Activated T-helper 1 cell treated with anti-CD3 and anti-CD28 coated beads, Interleukin-12 subunit alpha, Interleukin-12 subunit beta, Interleukin-2, Interleukin-4 antibody, amounts not matched to agents 30 ng/mL and 10 ng/mL and 1 ng/mL, durations not matched to agents 14 hours and 24 hours and 36 hours (primary cell): ENCODE data around the gene RTKN2. TPM values are rescaled to one million over a fixed set of nuclear protein-coding genes. Genes with fewer than 3 reads are reported as not detected.
A peak's percentile ranks its signal among the peaks of the same experiment; 100 is the strongest.
"Not testable (repeated sequence)": the region's sequence is repeated elsewhere in the genome, so short reads cannot be mapped to it uniquely, and the experiment has no call there.

ENCODE experiments used
- DNase-seq: peaks from one replicate; pipeline ENCODE4 v3.0.0; 2021; ENCODE audit warnings: low spot score
- H3K27ac Mint-ChIP-seq: one replicate; pipeline ENCODE4 v1.8.0; 2021; ENCODE audit warnings: mild to moderate bottlenecking, mixed read lengths
- H3K27me3 Mint-ChIP-seq: one replicate; pipeline ENCODE4 v1.8.0; 2022; ENCODE audit warnings: mild to moderate bottlenecking, moderate library complexity, mixed read lengths; ENCODE audit not compliant: insufficient read depth
- H3K36me3 Mint-ChIP-seq: one replicate; pipeline ENCODE4 v1.8.0; 2021; ENCODE audit warnings: low read depth, mixed read lengths
- H3K4me1 Mint-ChIP-seq: one replicate; pipeline ENCODE4 v1.8.0; 2021; ENCODE audit warnings: low read depth, mixed read lengths
- H3K4me3 Mint-ChIP-seq: one replicate; pipeline ENCODE4 v1.8.0; 2021; ENCODE audit warnings: mild to moderate bottlenecking, moderate library complexity, mixed read lengths
- H3K9me3 Mint-ChIP-seq: one replicate; pipeline ENCODE4 v1.8.0; 2021; ENCODE audit warnings: mixed read lengths
- intact Hi-C: fragments of 100-400 bp; cut with micrococcal nuclease; formaldehyde crosslinking; loops from one replicate; pipeline ENCODE4 v1.15.1; 2024
- total RNA-seq: library from RNA; stranded (reverse); gene quantifications from 2 replicates; pipeline ENCODE4 v1.2.3, GENCODE V29; 2022

The RTKN2 gene
- total RNA-seq, 1 donor from 2014 or later = 3.0 TPM

DNA sequence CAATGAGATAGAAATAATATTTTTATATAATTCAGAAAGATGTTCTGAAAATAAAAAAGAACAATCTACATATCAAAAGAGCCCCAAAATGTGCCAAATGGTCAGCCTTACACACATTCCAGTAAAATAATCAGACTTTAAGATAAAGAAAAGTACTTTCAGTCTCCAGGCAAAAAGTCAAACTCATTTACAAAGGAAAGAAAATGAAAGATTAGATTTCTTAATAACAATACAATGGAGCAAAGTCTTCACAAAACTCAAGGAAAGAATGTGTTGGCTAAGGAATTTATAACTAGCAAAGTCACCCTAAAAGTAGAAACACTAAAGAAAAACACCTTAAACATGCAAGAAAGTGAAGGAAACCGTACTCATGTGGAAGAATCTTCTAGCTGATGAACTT lies 16.6 kb downstream of the RTKN2 start:
- H3K27ac Mint-ChIP-seq = no peak overlapping the region
- H3K4me3 Mint-ChIP-seq = no peak overlapping the region
- H3K4me1 Mint-ChIP-seq = peaks cover 37% of the 10 kb centered on the region
- DNase-seq = no peak
- no peaks in the 10 kb centered on the region for H3K9me3 Mint-ChIP-seq
- intact Hi-C loops = no loop called here
- peaks cover 4% of the 10 kb centered on the region for H3K36me3 Mint-ChIP-seq
- H3K27me3 Mint-ChIP-seq = no peaks in the 10 kb centered on the region

DNA sequence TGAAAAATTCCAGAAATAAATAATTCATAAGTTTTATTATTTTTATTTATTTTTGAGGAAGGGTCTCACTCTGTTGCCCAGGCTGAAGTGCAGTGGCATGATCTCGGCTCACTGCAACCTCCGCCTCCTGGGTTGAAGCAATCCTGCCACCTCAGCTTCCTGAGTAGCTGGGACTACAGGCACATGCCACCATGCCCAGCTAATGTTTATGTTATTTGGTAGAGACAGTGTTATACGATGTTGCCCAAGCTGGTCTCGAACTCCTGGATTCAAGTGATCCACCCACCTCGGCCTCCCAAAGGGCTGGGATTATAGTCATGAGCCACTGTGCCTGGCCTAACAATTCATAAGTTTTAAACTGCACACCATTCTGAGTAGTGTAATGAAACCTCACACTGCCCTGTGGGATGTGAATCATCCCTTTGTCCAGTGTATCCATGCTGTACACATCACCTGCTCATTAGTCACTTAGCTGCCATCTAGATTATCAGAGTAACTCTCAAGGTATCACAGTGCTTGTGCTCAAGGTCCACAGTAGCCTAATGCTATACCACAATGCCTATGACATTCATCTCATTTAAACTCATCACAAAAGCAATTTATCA lies 17.9 kb downstream of the RTKN2 start:
- Mint-ChIP-seq H3K9me3 (no peaks in the 10 kb centered on the region), H3K36me3 (peaks cover 1% of the 10 kb centered on the region), H3K4me3 (no peak overlapping the region), H3K27me3 (no peaks in the 10 kb centered on the region), H3K4me1 (peaks cover 39% of the 10 kb centered on the region), H3K27ac (no peak overlapping the region)
- DNase-seq = no peak
- intact Hi-C loops = no loop called here

GRCh38 chr10:62249957-62250356 lies 18.7 kb downstream of the RTKN2 start:
- H3K9me3 Mint-ChIP-seq = no peaks in the 10 kb centered on the region
- H3K36me3 Mint-ChIP-seq = peaks cover 1% of the 10 kb centered on the region
- intact Hi-C loops = no loop called here
- H3K27ac Mint-ChIP-seq = no peak overlapping the region
- DNase-seq = no peak
- H3K4me1 Mint-ChIP-seq = peaks cover 47% of the 10 kb centered on the region
- H3K27me3 Mint-ChIP-seq = no peaks in the 10 kb centered on the region
- no peak overlapping the region for H3K4me3 Mint-ChIP-seq

DNA sequence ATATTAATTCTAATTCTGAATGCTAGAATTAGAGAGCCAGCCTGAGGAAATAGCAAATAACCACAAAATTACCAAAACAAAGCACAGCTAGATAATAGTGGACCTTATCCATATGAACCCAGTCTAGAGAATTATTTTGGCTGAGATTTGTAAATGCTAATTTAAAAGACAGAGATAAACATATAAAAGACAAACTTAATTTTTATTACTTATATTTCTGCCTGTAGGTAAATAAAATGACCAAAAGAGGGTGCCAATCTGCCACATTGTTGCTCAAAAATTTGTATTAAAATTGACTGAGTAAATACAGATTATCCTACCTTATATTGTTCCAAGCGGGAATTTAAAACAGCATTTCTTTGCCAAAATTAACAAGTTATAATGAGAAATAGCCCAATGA lies 20.2 kb downstream of the RTKN2 start:
- intact Hi-C loops = no loop called here
- Mint-ChIP-seq H3K9me3 (no peaks in the 10 kb centered on the region), H3K4me1 (peaks cover 52% of the 10 kb centered on the region), H3K27ac (no peak overlapping the region), H3K27me3 (no peaks in the 10 kb centered on the region), H3K4me3 (no peak overlapping the region), H3K36me3 (peaks cover 1% of the 10 kb centered on the region)
- no peak for DNase-seq

DNA sequence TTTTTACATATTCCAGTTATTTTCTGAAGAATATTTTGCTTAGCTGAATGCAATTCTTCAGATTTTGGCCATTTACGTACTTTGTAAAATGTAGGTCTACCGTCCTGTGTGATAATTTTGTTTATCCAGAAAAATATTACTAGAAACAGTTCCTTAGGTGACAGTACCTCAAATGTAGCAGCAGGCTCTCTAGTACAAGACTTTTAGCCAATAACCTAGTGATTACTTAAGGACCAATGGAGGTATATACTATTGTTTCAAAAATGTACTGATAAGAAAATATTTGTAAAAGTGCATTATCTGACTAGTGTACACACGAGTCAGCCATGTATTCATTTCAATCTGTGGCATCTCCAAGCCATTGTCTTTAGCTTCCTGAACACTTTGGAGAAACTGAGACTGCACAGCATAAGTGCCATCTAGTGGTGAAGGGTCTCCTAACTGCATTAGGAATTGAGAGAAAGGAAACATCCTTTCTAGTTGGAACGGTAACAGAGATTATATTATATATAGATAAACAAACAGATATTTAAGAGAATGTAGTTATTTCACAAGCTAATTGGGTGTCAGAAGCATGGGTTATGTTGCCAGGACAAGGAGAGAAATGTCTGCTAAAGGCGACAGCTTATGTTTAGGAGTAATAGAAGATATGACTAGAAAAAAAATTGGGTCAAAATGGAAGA lies 23.7 kb downstream of the RTKN2 start:
- DNase-seq = peak; percentile 47
- Mint-ChIP-seq H3K9me3 (no peaks in the 10 kb centered on the region), H3K27ac (peak overlapping the region; percentile 45), H3K4me3 (peak overlapping the region; percentile 60), H3K4me1 (peaks cover 45% of the 10 kb centered on the region), H3K36me3 (peaks cover 6% of the 10 kb centered on the region), H3K27me3 (no peaks in the 10 kb centered on the region)
- intact Hi-C loops = loop anchor here (1.0 kb wide), 10 partner anchors 46 to 494 kb away; partner anchors contain the start of gene ARID5B

GRCh38 chr10:62244088-62244487 lies 24.6 kb downstream of the RTKN2 start:
- no peaks in the 10 kb centered on the region for H3K9me3 Mint-ChIP-seq
- H3K27ac Mint-ChIP-seq = peak overlapping the region; percentile 73
- H3K4me3 Mint-ChIP-seq = peak overlapping the region; percentile 53
- H3K36me3 Mint-ChIP-seq = peaks cover 6% of the 10 kb centered on the region
- no peak for DNase-seq
- H3K27me3 Mint-ChIP-seq = no peaks in the 10 kb centered on the region
- intact Hi-C loops = no loop called here
- H3K4me1 Mint-ChIP-seq = peaks cover 39% of the 10 kb centered on the region

GRCh38 chr10:62243647-62243997 lies 25.0 kb downstream of the RTKN2 start:
- Mint-ChIP-seq H3K4me3 (peak overlapping the region; percentile 53), H3K4me1 (peaks cover 36% of the 10 kb centered on the region), H3K27me3 (no peaks in the 10 kb centered on the region), H3K9me3 (no peaks in the 10 kb centered on the region), H3K36me3 (peaks cover 6% of the 10 kb centered on the region), H3K27ac (peak overlapping the region; percentile 73)
- no peak for DNase-seq
- intact Hi-C loops = no loop called here

- peak overlapping the region; percentile 53 for H3K4me3 Mint-ChIP-seq
- H3K36me3 Mint-ChIP-seq, DNase-seq, intact Hi-C loops, H3K9me3 Mint-ChIP-seq, H3K27me3 Mint-ChIP-seq: not testable (repeated sequence)
- H3K27ac Mint-ChIP-seq = peak overlapping the region; percentile 73
- H3K4me1 Mint-ChIP-seq = peaks cover 36% of the 10 kb centered on the region
Observed at GRCh38 chr10:62242965-62243646, 25.5 kb downstream of the RTKN2 start.

GRCh38 chr10:62241521-62241920 lies 27.1 kb downstream of the RTKN2 start:
- peaks cover 36% of the 10 kb centered on the region for H3K4me1 Mint-ChIP-seq

GRCh38 chr10:62239994-62240393 lies 28.6 kb downstream of the RTKN2 start:
- intact Hi-C loops = no loop called here
- Mint-ChIP-seq H3K27me3 (no peaks in the 10 kb centered on the region), H3K4me3 (no peak overlapping the region), H3K4me1 (peaks cover 27% of the 10 kb centered on the region), H3K27ac (peak overlapping the region; percentile 37), H3K36me3 (peaks cover 8% of the 10 kb centered on the region), H3K9me3 (no peaks in the 10 kb centered on the region)
- DNase-seq = no peak

More at GRCh38 chr10:62241521-62241920, 27.1 kb downstream of the RTKN2 start:
- H3K4me3 Mint-ChIP-seq, H3K27ac Mint-ChIP-seq, intact Hi-C loops, H3K9me3 Mint-ChIP-seq, DNase-seq, H3K36me3 Mint-ChIP-seq, H3K27me3 Mint-ChIP-seq: not testable (repeated sequence)

DNA sequence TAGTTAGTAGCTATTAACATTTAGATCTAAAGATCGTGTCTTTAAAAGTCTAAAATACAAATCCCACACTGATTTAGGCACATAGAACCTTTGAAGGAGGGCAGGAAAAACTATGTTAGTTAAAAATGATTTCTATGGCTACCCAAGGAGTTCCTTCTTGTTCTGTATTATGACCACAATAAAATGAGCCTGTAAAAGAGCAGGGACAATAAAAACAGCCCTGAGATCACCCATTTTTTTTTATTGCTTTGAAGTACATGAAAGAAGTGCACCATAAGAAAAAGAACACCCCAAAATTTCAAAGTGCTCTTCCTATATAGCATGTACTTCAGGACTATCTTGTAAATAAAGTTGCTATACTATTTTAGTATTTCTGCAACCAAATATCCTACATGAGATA lies 29.8 kb downstream of the RTKN2 start:
- Mint-ChIP-seq H3K9me3 (no peaks in the 10 kb centered on the region), H3K4me1 (peaks cover 27% of the 10 kb centered on the region), H3K36me3 (peaks cover 13% of the 10 kb centered on the region), H3K27me3 (no peaks in the 10 kb centered on the region), H3K27ac (peak overlapping the region; percentile 8), H3K4me3 (no peak overlapping the region)
- intact Hi-C loops = no loop called here
- DNase-seq = no peak

GRCh38 chr10:62237966-62238365 lies 30.7 kb downstream of the RTKN2 start:
- H3K36me3 Mint-ChIP-seq = peaks cover 9% of the 10 kb centered on the region
- intact Hi-C loops = no loop called here
- no peaks in the 10 kb centered on the region for H3K9me3 Mint-ChIP-seq
- H3K4me3 Mint-ChIP-seq = no peak overlapping the region
- peaks cover 21% of the 10 kb centered on the region for H3K4me1 Mint-ChIP-seq
- no peak for DNase-seq
- no peak overlapping the region for H3K27ac Mint-ChIP-seq
- no peaks in the 10 kb centered on the region for H3K27me3 Mint-ChIP-seq

GRCh38 chr10:62237506-62237905 lies 31.1 kb downstream of the RTKN2 start:
- Mint-ChIP-seq H3K9me3 (no peaks in the 10 kb centered on the region), H3K4me1 (peaks cover 21% of the 10 kb centered on the region), H3K36me3 (peaks cover 9% of the 10 kb centered on the region), H3K27ac (no peak overlapping the region), H3K4me3 (no peak overlapping the region), H3K27me3 (no peaks in the 10 kb centered on the region)
- intact Hi-C loops = no loop called here
- DNase-seq = no peak
